Measurements from ENCODE around the gene VAPA.

Gene VAPA

GRCh38 chr18:9927392-9928063 is 13.7 kb downstream of the VAPA start:
- peak overlapping the region; percentile 25 for H3K4me2 ChIP-seq (ENCODE audit: low read depth, low read length, poor library complexity, severe bottlenecking)
- H4K20me1 ChIP-seq (ENCODE audit: insufficient read depth, low read length, poor library complexity, severe bottlenecking): peaks cover 99% of the 10 kb centered on the region

GRCh38 chr18:9928646-9929259 is 14.9 kb downstream of the VAPA start:
- H4K20me1 ChIP-seq (ENCODE audit: insufficient read depth, low read length, poor library complexity, severe bottlenecking): peaks cover 97% of the 10 kb centered on the region
- no peaks in the 10 kb centered on the region for H3K9me2 ChIP-seq (replicated peaks; ENCODE audit: low read depth, low read length)
- no peaks in the 10 kb centered on the region for H3K9me3 ChIP-seq (ENCODE audit: insufficient read depth, low read depth, low read length)
- peaks cover 43% of the 10 kb centered on the region for H3K4me1 ChIP-seq (ENCODE audit: insufficient read depth, low read length, poor library complexity, severe bottlenecking)
- H3K27me3 ChIP-seq (ENCODE audit: insufficient read depth, low read length, poor library complexity, severe bottlenecking): no peaks in the 10 kb centered on the region
- peaks cover 100% of the 10 kb centered on the region for H3K79me2 ChIP-seq (ENCODE audit: insufficient read depth, low read length)
- H3F3A ChIP-seq (ENCODE audit: low read depth): no peaks in the 10 kb centered on the region
- no peak overlapping the region for H3K9ac ChIP-seq (ENCODE audit: low read depth, low read length, poor library complexity, severe bottlenecking)
- TF ChIP-seq CTCF (conservative IDR thresholded peaks at IDR 0.05; ENCODE audit: low read length) (no peak), EZH2phosphoT487 (IDR thresholded peaks at IDR 0.05; ENCODE audit: borderline replicate concordance) (no peak)
- no peak overlapping the region for H2AFZ ChIP-seq (ENCODE audit: low read length)
- peaks cover 17% of the 10 kb centered on the region for H3K36me3 ChIP-seq (ENCODE audit: insufficient read depth, low read length)
- H3K4me3 ChIP-seq (ENCODE audit: low read length, poor library complexity, severe bottlenecking): no peak overlapping the region
- H3K4me2 ChIP-seq (ENCODE audit: low read depth, low read length, poor library complexity, severe bottlenecking): no peak overlapping the region

More at GRCh38 chr18:9927392-9928063, 13.7 kb downstream of the VAPA start:
- no peaks in the 10 kb centered on the region for H3K9me2 ChIP-seq (replicated peaks; ENCODE audit: low read depth, low read length)
- peaks cover 55% of the 10 kb centered on the region for H3K4me1 ChIP-seq (ENCODE audit: insufficient read depth, low read length, poor library complexity, severe bottlenecking)
- TF ChIP-seq CTCF (conservative IDR thresholded peaks at IDR 0.05; ENCODE audit: low read length) (no peak), EZH2phosphoT487 (IDR thresholded peaks at IDR 0.05; ENCODE audit: borderline replicate concordance) (no peak)
- H3K27me3 ChIP-seq (ENCODE audit: insufficient read depth, low read length, poor library complexity, severe bottlenecking): no peaks in the 10 kb centered on the region
- H3K9me3 ChIP-seq (ENCODE audit: insufficient read depth, low read depth, low read length): no peaks in the 10 kb centered on the region
- H3K36me3 ChIP-seq (ENCODE audit: insufficient read depth, low read length): peaks cover 6% of the 10 kb centered on the region; the same call in 1 of the 2 replicates
- no peak overlapping the region for H2AFZ ChIP-seq (ENCODE audit: low read length)
- H3F3A ChIP-seq (ENCODE audit: low read depth): no peaks in the 10 kb centered on the region
- no peak overlapping the region for H3K9ac ChIP-seq (ENCODE audit: low read depth, low read length, poor library complexity, severe bottlenecking)
- H3K79me2 ChIP-seq (ENCODE audit: insufficient read depth, low read length): peaks cover 100% of the 10 kb centered on the region
- no peak overlapping the region for H3K4me3 ChIP-seq (ENCODE audit: low read length, poor library complexity, severe bottlenecking)

- no peak overlapping the region for H3K9ac ChIP-seq (ENCODE audit: low read depth, low read length, poor library complexity, severe bottlenecking)
- H3K9me3 ChIP-seq (ENCODE audit: insufficient read depth, low read depth, low read length): no peaks in the 10 kb centered on the region
- peaks cover 96% of the 10 kb centered on the region for H3K79me2 ChIP-seq (ENCODE audit: insufficient read depth, low read length)
- H3K9me2 ChIP-seq (replicated peaks; ENCODE audit: low read depth, low read length): no peaks in the 10 kb centered on the region
- H3K36me3 ChIP-seq (ENCODE audit: insufficient read depth, low read length): peaks cover 29% of the 10 kb centered on the region
- H3F3A ChIP-seq (ENCODE audit: low read depth): no peaks in the 10 kb centered on the region
- no peak for TF ChIP-seq EZH2phosphoT487 (IDR thresholded peaks at IDR 0.05; ENCODE audit: borderline replicate concordance)
- no peak for TF ChIP-seq CTCF (conservative IDR thresholded peaks at IDR 0.05; ENCODE audit: low read length)
- H3K4me1 ChIP-seq (ENCODE audit: insufficient read depth, low read length, poor library complexity, severe bottlenecking): peaks cover 36% of the 10 kb centered on the region
- H3K27me3 ChIP-seq (ENCODE audit: insufficient read depth, low read length, poor library complexity, severe bottlenecking): no peaks in the 10 kb centered on the region
- H4K20me1 ChIP-seq (ENCODE audit: insufficient read depth, low read length, poor library complexity, severe bottlenecking): peaks cover 96% of the 10 kb centered on the region
- H3K4me3 ChIP-seq (ENCODE audit: low read length, poor library complexity, severe bottlenecking): no peak overlapping the region
- H2AFZ ChIP-seq (ENCODE audit: low read length): no peak overlapping the region
- no peak overlapping the region for H3K4me2 ChIP-seq (ENCODE audit: low read depth, low read length, poor library complexity, severe bottlenecking)
These were observed 16.6 kb downstream of the VAPA start for GRCh38 chr18:9930299-9930884.

Data from Loucy (cell line).